HG02943 (cell line): ENCODE measurements around the gene OR11H1.
"Not testable (repeated sequence)": the region's sequence is repeated elsewhere in the genome, so short reads cannot be mapped to it uniquely, and the experiment has no call there.

ENCODE experiments used
- ATAC-seq: cut with Tn5 transposase; IDR thresholded peaks from one replicate; pipeline ENCODE4 v1.9.1; 2021; ENCODE audit warnings: mild to moderate bottlenecking, low read depth, moderate library complexity; ENCODE audit not compliant: unreplicated experiment

OR11H1 gene

GRCh38 chr22:15527892-15528291, at the start of gene OR11H1:
TSS of gene OR11H1 (plus strand) at chr22:15528192. CDS start at chr22:15528192, 0 bp downstream.
- ATAC-seq: not testable (repeated sequence)

- not testable (repeated sequence) for ATAC-seq
Measured at GRCh38 chr22:15509967-15510366, 18.0 kb upstream of the OR11H1 start.

- ATAC-seq: not testable (repeated sequence)
Measured at GRCh38 chr22:15515896-15516295, 12.1 kb upstream of the OR11H1 start.

- not testable (repeated sequence) for ATAC-seq
Measured at GRCh38 chr22:15553767-15554166, 25.8 kb downstream of the OR11H1 start.

GRCh38 chr22:15563461-15563860, 35.5 kb downstream of the OR11H1 start:
- ATAC-seq: not testable (repeated sequence)

GRCh38 chr22:15565063-15565462, 37.1 kb downstream of the OR11H1 start:
- ATAC-seq: not testable (repeated sequence)
